ENCODE measurements around the gene PHETA2. TPM values are rescaled to one million over a fixed set of nuclear protein-coding genes. Genes with fewer than 3 reads are reported as not detected.
A peak's percentile ranks its signal among the peaks of the same experiment; 100 is the strongest.

PHETA2 gene
- total RNA-seq (2014; rRNA removed) = 15.7 and 17.6 TPM in 2 replicates
- 13.9 TPM for polyA plus RNA-seq (2012)

DNA sequence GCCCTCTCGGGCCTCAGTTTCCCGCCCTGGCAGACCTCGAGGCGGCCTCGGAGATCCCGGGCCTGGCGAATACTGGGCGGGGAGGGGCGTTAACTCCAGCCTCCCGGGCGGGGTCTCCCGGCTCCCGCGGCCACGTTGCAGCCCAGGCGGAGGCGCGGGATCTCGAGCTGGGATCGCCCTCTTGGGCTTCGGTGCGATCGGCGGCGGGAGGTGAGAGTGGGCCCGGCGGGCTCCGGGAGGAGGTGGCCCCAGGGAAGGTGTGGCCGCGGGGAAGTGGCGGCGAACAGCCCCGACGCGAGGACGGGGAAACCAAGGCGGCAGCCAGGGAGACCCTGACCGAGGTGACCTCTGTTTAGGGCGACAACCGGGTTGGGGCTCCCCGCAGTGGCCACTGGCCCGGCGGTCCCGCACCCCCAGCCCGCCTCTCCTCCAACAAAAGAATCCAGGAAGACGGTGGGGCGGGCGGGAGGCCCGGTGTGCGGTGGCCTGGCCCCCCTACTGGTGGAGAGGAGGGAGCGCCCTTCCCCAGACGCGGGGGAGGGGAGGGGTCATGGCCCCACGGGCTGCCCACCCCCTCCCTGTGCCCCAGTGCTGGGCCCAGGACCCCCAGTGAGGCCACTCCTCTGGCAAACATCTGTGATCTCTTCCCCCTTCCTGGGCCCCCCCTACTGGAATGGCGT is at the start of gene PHETA2:
Gene PHETA2 (plus strand): TSS at position 117 of the 680 bp plus-strand sequence. CDS start 3,046 bp downstream, outside the sequence.
- DNase-seq (ENCODE audit: low read depth) = peak; percentile 36

DNA sequence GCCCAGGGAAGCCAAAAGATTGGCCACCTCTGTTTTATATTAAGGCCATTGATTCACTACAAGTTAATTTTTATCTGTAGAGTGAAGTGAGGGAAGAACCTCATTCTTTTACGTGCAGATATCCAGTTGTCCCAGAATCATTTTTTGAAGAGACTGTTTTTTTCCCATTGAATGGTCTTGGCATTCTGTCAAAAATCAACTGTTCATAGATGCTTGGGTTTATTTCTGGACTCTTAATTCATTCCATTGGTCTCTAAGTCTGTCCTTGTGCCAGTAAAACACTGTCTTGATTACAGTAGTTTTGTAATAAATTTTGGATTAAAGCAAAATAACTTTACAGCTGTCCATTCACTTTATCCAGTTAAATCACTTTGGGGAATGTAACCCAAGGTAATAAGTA is 48.6 kb upstream of the PHETA2 start:
- DNase-seq (ENCODE audit: low read depth) = no peak

GRCh38 chr22:42026705-42027104 is 47.3 kb upstream of the PHETA2 start:
- no peak for DNase-seq (ENCODE audit: low read depth)

- DNase-seq (ENCODE audit: low read depth) = no peak
Observed at GRCh38 chr22:42033263-42034181, 40.5 kb upstream of the PHETA2 start.

DNA sequence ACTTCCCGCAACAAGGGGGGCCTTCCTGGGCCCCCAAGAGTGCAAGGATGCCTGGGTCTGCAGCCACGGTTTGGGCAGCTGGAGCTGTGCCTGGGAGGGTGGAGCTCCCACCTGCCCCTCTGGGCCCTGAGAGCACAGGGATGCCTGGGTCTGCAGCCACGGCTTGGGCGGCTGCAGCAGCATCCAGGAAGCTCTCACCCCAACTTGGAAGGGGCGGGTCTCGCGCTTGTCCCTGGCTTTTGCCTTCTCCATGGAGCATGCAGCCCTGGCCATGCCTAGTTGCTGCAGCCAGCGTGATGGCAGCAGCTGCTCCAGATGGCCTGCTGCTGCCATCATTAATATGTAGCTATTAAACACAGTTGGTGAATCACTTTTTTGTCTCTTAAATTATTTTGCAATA is 38.8 kb upstream of the PHETA2 start:
- DNase-seq (ENCODE audit: low read depth) = no peak

DNA sequence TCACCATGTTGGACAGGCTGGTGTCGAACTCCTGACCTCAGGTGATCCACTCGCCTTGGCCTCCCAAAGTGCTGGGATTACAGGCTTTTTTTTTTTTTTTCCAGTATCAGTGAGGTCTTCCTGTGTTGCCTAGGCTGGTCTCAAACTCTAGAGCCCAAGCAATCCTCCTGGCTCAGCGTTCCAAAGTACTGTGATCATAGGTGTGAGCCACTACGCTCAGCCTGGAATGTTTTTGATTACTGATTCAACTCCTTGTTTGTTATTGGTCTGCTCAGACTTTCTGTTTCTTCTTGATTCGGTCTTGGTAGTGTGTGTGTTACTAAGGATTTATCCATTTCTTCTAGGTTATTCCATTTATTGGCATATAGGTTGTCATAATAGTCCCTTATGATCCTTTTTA is 34.8 kb upstream of the PHETA2 start:
- DNase-seq (ENCODE audit: low read depth) = no peak

DNA sequence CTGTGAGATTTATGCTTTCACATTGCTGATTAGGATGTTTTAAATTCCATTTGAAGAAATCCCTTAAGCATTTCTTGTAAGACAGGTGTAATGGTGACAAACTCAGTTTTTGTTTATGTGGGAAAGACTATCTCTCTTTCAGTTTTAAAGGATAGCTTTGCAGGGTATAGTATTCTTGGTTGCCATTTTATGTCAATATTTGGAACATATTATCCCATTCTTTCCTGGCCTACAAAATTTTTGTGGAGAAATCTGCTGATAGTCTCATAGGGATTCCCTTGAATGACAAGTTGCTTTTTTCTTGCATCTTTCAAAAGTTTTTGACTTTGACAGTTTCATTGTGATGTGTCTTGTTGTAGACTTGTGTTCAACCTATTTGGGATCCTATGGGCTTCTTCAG is 32.3 kb upstream of the PHETA2 start:
- DNase-seq (ENCODE audit: low read depth) = no peak

GRCh38 chr22:42050641-42051180 is 23.3 kb upstream of the PHETA2 start:
- no peak for DNase-seq (ENCODE audit: low read depth)

GRCh38 chr22:42052765-42053164 is 21.3 kb upstream of the PHETA2 start:
- DNase-seq (ENCODE audit: low read depth) = no peak

DNA sequence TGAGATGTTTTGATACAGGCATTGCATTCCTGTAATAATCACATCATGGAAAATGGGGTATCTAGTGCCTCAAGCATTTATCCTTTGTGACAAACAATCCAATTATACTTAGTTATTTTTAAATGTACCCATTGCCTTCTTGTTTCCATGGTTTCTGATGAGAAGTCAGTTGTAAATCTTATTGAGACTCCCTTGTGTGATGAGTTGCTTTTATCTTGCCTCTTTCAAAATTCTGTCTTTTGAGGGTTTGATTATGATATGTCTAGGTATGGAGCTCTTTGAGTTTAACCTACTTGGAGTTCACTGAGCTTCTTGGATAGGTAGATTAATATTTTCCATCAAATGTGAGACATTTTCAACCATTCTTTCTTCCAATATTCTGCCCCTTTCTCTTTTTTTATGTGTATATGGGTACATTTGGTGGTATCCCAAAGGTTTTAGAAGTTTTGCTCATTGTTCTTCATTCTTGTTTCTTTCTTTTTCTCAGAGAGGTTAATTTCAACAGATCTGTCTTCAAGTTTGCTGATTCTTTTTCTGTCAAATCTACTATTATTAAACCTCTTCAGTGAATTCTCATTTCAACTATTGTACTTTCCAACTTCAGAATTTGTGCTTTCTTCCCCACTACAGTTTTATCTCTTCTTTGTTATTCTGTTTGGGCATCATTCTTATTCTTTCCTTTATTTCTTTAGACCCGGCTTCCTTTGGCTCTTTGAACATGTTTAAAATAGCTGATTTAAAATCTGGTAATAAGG is 17.1 kb upstream of the PHETA2 start:
- no peak for DNase-seq (ENCODE audit: low read depth)

DNA sequence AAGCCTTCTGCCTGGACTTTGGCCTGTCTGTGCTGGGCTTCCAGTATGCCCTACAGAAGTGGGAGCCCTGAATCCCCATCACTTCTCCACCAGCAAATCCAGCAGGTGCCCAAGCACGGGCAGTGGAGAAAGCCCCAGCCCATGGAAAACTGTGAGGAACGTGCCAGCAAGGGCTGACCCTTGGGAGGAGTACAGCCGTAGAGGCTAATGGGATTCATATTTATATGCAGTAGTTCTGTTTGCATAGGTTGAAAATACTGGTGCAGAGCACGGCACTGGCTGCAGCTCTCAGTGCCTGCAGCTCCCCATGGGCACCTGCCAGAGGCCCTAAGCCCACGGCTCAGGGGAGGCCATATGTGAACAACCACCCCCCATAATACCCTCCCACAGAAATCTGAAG is 13.6 kb upstream of the PHETA2 start:
- DNase-seq (ENCODE audit: low read depth) = no peak

GRCh38 chr22:42061041-42061440 is 13.0 kb upstream of the PHETA2 start:
- DNase-seq (ENCODE audit: low read depth) = no peak

DNA sequence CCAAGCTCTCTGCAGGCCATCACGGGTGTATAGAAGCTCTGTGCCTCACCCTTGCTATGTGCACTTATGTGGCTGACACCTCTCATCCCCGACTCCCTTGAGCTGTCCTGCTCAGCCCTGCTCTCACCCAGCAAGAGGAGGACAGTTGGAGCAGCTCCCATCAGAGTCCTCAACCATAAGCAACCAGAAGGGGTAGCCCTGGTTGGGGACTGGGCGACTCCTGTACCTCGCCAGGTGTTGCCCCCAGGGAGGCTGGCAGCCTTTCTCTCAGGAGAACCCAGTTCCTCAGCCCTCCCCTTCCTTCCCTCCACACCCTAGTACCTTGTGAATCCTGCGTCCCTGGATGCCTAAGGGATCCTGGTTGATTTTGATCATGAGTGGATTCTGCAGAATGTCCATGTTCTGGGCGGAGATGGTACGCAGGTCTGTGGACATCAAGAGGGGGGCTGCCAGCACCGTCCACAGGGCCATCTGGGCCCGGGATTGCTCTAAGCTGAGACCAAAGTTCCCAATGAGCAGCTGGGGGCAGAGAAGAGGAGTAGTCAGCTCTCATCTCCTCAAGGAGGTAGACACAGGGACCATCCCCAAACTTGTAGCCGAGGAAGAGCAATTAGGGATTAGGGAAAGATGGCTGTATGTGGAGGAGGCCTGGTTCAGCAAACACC is 11.4 kb upstream of the PHETA2 start:
- DNase-seq (ENCODE audit: low read depth) = no peak

- DNase-seq (ENCODE audit: low read depth) = no peak
Observed at GRCh38 chr22:42064629-42065028, 9.4 kb upstream of the PHETA2 start.

DNA sequence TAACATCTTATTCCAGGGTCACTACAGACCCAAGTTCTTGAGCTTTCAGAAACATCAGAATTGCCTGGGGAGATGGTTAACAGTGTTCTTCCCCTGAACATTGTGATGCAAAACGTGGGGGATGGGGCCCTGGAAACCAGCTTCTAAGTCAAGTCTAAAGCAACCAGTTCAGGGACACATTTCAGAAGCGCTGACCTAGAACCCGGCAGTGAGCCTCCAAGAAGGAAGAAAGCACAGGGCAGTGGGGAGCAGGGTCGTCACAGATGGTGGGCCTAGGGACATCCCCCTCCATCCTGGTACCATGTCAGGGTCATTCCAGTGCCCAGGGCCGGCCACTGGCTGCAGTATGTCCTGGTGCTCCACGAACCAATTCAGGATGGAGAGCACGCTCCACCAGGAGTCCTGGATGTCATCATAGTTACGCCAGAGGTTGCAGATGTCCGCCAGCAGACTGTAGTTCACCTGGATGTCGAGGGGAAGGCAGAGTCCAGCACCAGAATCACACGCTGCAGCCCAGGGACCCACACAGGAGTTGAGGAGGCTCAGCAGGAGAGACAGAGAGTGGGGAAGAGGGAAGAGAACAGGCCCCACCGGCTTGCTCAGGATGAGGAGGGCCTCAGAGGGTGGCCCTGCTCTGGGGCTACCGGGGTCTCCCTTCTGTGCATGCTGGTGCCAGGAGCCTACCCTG is 8.5 kb upstream of the PHETA2 start:
- no peak for DNase-seq (ENCODE audit: low read depth)

GRCh38 chr22:42066126-42066761 is 7.8 kb upstream of the PHETA2 start:
- no peak for DNase-seq (ENCODE audit: low read depth)

- DNase-seq (ENCODE audit: low read depth) = no peak
Observed at GRCh38 chr22:42066937-42067336, 7.1 kb upstream of the PHETA2 start.

DNA sequence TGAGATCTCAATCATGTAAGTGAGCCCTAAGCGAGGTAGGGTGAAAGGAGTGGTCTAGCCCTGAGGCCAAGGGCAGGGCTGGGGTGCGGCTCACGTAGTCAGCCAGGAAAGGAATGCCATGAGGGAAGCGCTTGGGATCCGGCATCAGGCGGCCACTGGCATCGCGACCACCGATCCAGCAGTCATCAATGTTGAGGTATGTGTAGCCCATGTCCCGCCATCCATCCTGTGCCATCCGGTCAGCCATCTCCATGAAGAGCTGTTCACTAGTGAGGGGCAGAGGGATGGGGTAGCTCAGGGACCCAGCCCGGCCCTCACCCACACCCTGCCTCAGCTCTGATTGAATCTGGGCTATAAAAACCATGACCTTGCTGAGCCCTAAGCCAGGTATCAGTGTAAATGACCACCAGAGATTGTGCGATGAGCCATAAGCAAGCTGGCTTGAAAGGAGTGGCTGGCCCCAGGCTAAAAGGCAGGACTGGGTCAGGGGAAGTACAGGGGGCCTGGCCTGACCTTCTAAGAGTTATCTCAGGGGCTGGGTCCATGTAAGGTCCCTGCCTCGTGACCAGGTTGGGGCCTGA is 6.3 kb upstream of the PHETA2 start:
- DNase-seq (ENCODE audit: low read depth) = no peak

GRCh38 chr22:42068291-42068690 is 5.8 kb upstream of the PHETA2 start:
- DNase-seq (ENCODE audit: low read depth) = no peak

All from LHCN-M2 (cell line).